IPS-18c (cell line): ENCODE data around the gene AMBRA1.
A peak's percentile ranks its signal among the peaks of the same experiment; 100 is the strongest.

ENCODE experiments used
- H3K4me3 ChIP-seq: 2 replicates; pipeline ENCODE4 v1.7.0; 2013; ENCODE audit warnings: low read depth, mild to moderate bottlenecking, low read length, moderate library complexity; ENCODE audit not compliant: insufficient read depth
- H3K9me3 ChIP-seq: one replicate; pipeline ENCODE4 v1.6.1; 2013; ENCODE audit warnings: mild to moderate bottlenecking, low read length, moderate library complexity; ENCODE audit not compliant: control insufficient read depth, insufficient read depth

Gene AMBRA1

DNA sequence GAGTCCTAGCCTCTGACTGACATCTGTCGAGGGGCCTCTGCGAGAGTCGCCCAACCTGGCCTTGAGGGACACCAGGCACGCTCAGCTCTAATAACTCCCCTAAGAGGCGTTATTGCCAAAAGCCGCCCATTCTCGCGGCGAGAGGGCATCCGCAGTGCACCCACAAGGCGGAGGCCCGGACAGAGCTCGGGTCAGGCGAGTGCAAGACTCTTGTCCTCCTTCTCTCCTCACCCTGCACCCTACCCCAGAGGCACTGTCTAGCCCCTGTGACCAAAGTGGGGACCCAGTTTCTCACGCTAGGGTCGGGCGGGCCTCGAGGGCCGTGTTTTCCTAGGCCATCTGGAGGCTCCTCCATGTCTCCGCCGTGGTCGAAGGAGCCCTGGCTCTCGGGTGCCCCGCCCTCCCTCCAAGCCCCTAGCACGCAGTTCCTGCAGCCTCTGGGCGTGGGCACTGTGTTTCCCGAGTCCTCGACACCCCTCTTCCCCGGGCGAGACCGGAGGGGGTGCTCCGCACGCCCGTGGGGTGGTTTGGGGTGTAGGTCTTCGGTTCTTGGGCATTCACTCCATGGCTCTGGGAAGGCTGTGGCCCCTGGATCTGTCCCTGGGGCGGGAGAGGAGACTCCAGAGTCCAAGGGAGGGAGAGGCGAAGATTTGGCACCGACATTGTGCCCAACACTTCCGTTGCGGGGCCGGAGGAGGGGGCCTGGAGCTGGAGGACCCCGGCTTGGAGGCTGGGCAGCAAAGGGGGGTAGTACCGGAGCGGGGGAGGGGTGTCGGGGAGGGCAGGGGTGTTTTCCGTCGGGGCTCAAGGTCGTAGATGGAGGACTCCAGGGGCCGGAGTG, 203.3 kb downstream of the AMBRA1 start:
- Histone ChIP-seq H3K4me3 (peak overlapping the region; percentile 59), H3K9me3 (no peaks in the 10 kb centered on the region)

- H3K9me3 ChIP-seq, result no peaks in the 10 kb centered on the region
- peak overlapping the region; percentile 59 for H3K4me3 ChIP-seq
Observed at GRCh38 chr11:46389450-46390330, 204.1 kb downstream of the AMBRA1 start.

DNA sequence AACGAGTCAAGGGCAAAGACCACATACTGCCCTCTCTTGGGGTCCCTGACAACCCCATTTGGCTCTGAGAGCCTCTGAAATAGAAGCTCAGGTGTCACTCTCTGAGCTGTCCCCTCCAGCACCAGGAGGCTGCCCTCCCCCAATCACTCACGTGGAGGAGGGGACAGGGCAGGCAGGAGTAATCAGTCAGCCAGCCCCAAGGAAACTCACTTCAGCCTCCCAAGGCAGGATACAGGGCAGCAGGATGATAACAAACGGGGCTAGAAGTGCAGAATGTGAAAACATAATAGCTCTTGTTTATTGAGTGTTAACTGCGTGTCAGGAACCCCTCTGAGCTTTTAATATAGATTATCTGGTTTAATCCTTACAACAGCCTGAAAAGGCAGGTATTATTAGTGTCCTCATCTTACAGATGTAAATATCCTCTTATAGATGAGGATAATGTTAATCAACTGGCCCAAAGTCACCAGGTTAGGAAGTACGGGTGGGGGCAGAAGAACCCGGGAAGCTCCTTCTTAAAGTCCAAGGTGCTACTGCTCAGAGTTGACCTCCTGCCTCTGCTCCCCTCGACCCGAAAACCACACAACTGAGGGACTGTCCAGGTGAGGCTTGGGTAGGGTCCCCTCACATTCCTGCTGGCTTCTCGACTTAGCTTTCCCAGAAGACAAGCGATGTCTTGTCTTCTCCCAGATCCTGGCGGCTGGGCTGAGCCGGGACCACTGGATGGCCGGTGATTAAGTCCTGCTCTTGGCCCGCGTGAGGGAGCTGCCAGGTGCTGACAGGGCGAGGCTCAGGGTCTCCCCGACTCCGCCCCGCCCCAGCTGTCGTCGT, 205.0 kb downstream of the AMBRA1 start:
- Histone ChIP-seq H3K4me3 (peak overlapping the region; percentile 59), H3K9me3 (no peaks in the 10 kb centered on the region)

GRCh38 chr11:46387919-46388618, 205.8 kb downstream of the AMBRA1 start:
- H3K4me3 ChIP-seq, result no peak overlapping the region
- H3K9me3 ChIP-seq, result no peaks in the 10 kb centered on the region

DNA sequence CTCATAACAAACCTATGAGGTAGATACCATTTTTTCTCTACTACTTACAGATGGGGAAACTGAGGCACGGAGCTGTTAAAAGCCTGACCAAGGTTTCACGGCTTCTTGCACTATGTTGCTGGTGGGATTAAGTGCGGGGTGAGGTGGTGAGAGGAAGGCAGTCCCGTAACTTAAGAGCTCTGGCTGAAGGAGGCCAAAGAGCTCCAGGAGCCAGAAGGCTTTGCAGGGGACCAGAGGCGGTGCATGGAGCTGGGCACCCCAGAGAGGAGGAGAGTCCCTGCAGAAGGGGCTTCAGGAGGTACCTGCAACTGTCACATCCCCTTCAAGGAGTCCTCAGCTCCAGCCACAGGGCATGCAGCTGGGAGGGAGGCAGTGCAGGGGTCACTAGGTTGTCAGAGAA, 206.4 kb downstream of the AMBRA1 start:
- H3K4me3 ChIP-seq, result no peak overlapping the region
- H3K9me3 ChIP-seq, result no peaks in the 10 kb centered on the region

DNA sequence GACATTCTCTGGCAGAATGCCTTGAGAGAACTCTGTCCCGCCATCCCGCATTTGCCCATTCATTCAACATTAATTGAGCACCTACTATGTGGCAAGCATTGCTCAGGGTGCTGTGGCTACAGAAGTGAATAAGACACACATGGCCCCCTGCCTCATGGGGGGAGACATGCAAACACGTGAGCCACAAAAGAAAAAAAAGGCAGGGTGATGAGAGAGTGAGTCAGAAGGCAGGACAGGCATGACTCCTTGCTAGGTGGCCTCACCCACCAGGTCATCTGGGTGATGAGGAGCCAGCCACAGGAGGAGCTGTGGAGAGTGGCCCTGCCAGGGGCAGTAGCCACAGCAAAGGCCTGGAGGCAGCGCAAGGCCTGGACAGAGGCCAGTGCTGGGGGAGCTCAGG, 207.1 kb downstream of the AMBRA1 start:
- H3K9me3 ChIP-seq, result peaks cover 2% of the 10 kb centered on the region
- H3K4me3 ChIP-seq, result no peak overlapping the region

DNA sequence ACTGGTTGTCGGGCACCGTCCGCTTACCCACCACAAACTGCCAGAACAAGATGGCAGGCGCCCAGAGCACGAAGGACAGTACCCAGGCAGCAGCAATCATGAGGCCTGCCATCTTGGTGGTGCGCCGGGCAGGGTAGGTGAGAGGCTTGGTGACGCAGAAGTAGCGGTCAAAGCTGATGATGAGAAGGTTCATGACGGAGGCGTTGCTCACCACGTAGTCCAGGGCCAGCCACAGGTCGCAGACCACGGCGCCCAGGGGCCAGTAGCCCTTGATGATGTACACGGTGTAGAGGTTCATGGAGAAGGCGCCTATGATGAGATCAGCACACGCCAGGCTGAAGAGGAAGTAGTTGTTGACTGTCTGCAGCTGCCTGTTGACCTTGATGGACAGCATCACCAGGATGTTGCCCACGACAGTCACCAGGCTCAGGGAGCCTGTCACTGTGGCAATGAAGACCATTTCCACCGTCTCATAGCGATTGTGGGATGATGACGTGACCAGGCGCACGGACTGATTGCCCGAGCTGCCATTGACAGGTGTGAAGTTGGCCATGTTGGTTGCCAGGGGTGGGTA, 207.7 kb downstream of the AMBRA1 start:
- Histone ChIP-seq H3K4me3 (no peak overlapping the region), H3K9me3 (peaks cover 2% of the 10 kb centered on the region)

GRCh38 chr11:46385169-46386004, 208.4 kb downstream of the AMBRA1 start:
- no peak overlapping the region for H3K4me3 ChIP-seq
- peaks cover 2% of the 10 kb centered on the region for H3K9me3 ChIP-seq

- Histone ChIP-seq H3K4me3 (no peak overlapping the region), H3K9me3 (peaks cover 2% of the 10 kb centered on the region)
Observed at GRCh38 chr11:46383974-46384701, 209.7 kb downstream of the AMBRA1 start.

DNA sequence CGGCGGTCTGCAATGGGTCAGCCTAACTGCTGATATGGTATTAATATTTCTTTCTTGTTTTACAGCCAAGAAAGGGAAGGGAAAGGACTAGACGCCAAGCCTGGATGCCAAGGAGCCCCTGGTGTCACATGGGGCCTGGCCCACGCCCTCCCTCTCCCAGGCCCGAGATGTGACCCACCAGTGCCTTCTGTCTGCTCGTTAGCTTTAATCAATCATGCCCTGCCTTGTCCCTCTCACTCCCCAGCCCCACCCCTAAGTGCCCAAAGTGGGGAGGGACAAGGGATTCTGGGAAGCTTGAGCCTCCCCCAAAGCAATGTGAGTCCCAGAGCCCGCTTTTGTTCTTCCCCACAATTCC, 210.4 kb downstream of the AMBRA1 start:
- H3K4me3 ChIP-seq, result no peak overlapping the region
- peaks cover 2% of the 10 kb centered on the region for H3K9me3 ChIP-seq

DNA sequence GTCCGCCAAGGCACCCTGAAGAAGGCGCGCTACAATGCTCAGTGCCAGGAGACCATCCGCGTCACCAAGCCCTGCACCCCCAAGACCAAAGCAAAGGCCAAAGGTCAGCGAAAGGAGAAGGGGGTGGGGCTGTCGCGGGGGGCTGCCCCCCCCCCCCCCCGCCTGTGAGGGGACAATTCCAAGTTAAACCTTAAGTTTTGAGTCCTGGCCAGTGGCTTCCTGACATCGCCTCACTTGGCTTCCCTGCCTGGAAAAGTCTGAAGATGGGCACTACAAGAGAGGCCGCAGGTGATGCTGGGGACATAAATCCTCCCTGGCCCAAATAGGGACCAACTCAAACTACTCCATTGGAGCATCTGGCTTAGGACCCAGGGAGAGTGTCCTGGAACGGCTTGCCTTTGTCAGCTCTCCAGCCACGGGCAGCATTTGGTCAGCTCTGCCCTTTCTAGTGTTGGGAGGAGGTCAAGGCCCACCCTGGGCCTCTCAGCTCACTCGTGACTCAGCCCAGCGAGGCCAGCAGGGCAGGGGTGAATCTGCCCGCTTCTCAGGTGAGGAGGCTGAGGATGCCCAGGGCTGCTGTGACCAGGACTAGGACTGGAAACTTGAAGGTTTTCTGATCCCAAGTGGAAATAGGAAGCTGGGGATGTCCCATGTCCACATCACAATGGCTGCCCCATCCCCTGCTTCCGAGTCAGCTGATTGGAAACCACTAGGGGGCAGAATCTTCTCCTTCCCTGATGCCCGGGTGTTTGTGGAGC, 211.0 kb downstream of the AMBRA1 start:
- H3K4me3 ChIP-seq, result peak overlapping the region; percentile 95
- H3K9me3 ChIP-seq, result peaks cover 2% of the 10 kb centered on the region

DNA sequence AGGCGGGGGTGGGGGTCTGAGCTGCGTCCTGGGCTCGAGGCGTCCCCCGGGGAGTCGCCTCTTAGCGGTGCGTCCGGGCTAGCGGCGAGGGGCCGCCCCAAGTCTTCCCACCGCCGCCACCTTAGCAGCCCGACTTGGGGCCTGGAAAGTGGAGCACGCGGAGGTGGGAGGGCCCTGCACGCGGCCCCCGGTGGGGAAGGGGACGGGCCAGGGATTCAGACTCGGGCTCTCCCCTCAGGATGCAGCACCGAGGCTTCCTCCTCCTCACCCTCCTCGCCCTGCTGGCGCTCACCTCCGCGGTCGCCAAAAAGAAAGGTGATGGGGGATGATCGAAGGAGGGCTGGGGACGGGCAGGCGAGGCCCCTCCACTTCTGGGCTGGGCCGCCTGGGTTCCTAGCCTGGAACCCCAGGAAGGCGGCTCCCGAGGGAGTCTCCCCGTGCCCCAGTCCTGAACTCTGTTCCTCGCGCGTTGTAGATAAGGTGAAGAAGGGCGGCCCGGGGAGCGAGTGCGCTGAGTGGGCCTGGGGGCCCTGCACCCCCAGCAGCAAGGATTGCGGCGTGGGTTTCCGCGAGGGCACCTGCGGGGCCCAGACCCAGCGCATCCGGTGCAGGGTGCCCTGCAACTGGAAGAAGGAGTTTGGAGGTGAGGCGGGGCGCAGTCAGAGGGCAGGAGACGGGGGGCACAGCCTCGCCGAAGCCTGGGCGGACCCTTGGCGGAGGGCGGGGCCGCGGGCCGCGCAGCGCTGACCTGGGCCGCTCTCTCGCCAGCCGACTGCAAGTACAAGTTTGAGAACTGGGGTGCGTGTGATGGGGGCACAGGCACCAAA, 211.8 kb downstream of the AMBRA1 start:
- peaks cover 2% of the 10 kb centered on the region for H3K9me3 ChIP-seq
- H3K4me3 ChIP-seq, result peak overlapping the region; percentile 95

DNA sequence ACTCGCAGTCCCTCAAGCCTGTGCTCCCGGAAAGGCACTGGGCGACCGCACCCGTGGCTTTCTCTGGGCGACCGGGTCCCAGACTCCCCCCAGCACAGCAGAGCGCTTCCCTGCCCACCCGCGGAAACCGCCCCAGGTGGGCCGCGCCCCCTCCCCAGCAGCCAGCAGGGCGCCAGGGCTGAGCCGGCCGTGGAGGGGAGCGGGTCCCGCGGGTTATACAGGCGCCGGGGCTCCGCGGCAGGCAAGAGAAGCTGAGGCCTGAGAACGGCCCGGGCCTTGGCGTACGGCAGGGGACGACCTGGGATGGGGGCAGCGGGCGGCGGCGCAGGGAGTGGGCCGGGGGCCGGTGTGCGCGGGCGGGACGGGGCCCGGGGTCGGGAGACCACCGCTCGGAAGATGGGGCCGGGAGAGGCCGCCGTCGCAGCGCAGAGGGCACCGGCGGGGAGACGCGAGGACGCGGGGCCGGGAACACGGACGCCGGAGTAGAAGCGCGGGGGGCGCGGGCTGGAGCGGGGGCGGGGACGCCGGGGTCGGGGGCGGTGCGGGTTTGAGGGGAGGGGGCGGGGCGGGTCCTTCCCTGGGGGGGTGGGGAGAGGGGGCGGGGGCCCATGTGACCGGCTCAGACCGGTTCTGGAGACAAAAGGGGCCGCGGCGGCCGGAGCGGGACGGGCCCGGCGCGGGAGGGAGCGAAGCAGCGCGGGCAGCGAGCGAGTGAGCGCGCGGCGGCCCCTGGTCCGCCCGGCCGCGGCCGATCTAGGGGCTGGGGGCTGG, 212.6 kb downstream of the AMBRA1 start, which contains the start of gene MDK:
Gene MDK (plus strand): TSS at position 622 of the 771 bp plus-strand sequence. CDS start 389 bp downstream, outside the sequence.
- Histone ChIP-seq H3K9me3 (peaks cover 2% of the 10 kb centered on the region), H3K4me3 (peak within 1 kb of the TSS; percentile 95)
